H1 (cell line): ENCODE measurements around the gene SLC4A7. TPM values are rescaled to one million over a fixed set of nuclear protein-coding genes. Genes with fewer than 3 reads are reported as not detected.

ENCODE experiments used
- CTCF ChIA-PET: fragments of 300-600 bp; sonication (Branson Sonifier 250); formaldehyde crosslinking; loops from one replicate; lab custom pipeline; 2021; ENCODE audit not compliant: partially characterized antibody; lab: Charles Lee
- POLR2A ChIA-PET: fragments of 300-600 bp; sonication (Branson Sonifier 250); formaldehyde crosslinking; loops from one replicate; lab custom pipeline; 2021; ENCODE audit warnings: inconsistent platforms; ENCODE audit not compliant: partially characterized antibody; lab: Charles Lee
- DNase-seq, 2 experiments: peaks; one replicate each; pipeline versions ENCODE4 v3.0.0 to v3.0.0-alpha.2; 2010 to 2022; ENCODE audit warnings: low spot score in 2 of 2, low read depth in 1 of 2, mixed read lengths in 1 of 2
- FAIRE-seq: peaks from 2 replicates; lab custom pipeline; 2011; peaks lifted over from hg19 to GRCh38; lab: Jason Lieb, UNC
- H2AFZ ChIP-seq: 2 replicates; pipeline ENCODE4 v1.8.1; 2012; ENCODE audit warnings: low read length, inconsistent platforms
- H2AK5ac ChIP-seq: 2 replicates; pipeline ENCODE4 v1.6.1; 2013; ENCODE audit warnings: low read depth, low read length
- H2BK120ac ChIP-seq: replicated peaks from 2 replicates; pipeline ENCODE3; 2013; ENCODE audit warnings: low read depth, low read length, inconsistent platforms
- H2BK12ac ChIP-seq: 2 replicates; pipeline ENCODE4 v1.6.1; 2013; ENCODE audit warnings: low read depth, low read length
- H2BK15ac ChIP-seq: 2 replicates; pipeline ENCODE4 v1.6.1; 2013; ENCODE audit warnings: low read length
- H2BK20ac ChIP-seq: 2 replicates; pipeline ENCODE4 v1.6.1; 2013; ENCODE audit warnings: low read length
- H2BK5ac ChIP-seq: 2 replicates; pipeline ENCODE4 v1.6.1; 2013; ENCODE audit warnings: low read depth, low read length
- H3K14ac ChIP-seq: 2 replicates; pipeline ENCODE4 v1.6.1; 2013; ENCODE audit warnings: inconsistent platforms; ENCODE audit not compliant: insufficient read length
- H3K18ac ChIP-seq: 2 replicates; pipeline ENCODE4 v1.6.1; 2013; ENCODE audit warnings: low read length; ENCODE audit errors: extremely low read depth
- H3K23ac ChIP-seq: 2 replicates; pipeline ENCODE4 v1.6.1; 2013; ENCODE audit warnings: inconsistent platforms; ENCODE audit not compliant: insufficient read length
- H3K23me2 ChIP-seq: 2 replicates; pipeline ENCODE4 v1.6.1; 2013; ENCODE audit warnings: low read depth, low read length
- H3K27ac ChIP-seq: 2 replicates; pipeline ENCODE4 v1.6.1; 2011; ENCODE audit warnings: low read depth, low read length, inconsistent platforms
- H3K27me3 ChIP-seq, 4 experiments: replicated peaks in 1 of 4; 1 replicate in 1 of 4; 2 replicates in 3 of 4; pipeline versions ENCODE4 v1.6.1 to v1.8.1; 2011 to 2013; ENCODE audit warnings: low read length in 3 of 4, mild to moderate bottlenecking in 3 of 4, inconsistent platforms in 2 of 4, mixed read lengths in 2 of 4, moderate library complexity in 1 of 4; ENCODE audit not compliant: control insufficient read depth in 3 of 4, insufficient read depth in 3 of 4; ENCODE audit errors: extremely low read depth in 1 of 4
- H3K36me3 ChIP-seq, 4 experiments: 2 replicates each; pipeline versions ENCODE4 v1.6.1 to v1.8.1; 2011 to 2013; ENCODE audit warnings: mild to moderate bottlenecking in 4 of 4, low read length in 3 of 4, moderate library complexity in 2 of 4, control low read depth in 1 of 4, inconsistent platforms in 1 of 4; ENCODE audit not compliant: insufficient read depth in 4 of 4, control insufficient read depth in 2 of 4
- H3K4ac ChIP-seq: replicated peaks from 2 replicates; pipeline ENCODE3; 2013; ENCODE audit warnings: low read length, low read depth, mixed read lengths, inconsistent platforms; ENCODE audit not compliant: insufficient read length
- H3K4me1 ChIP-seq, 4 experiments: replicated peaks in 1 of 4; 1 replicate in 1 of 4; 2 replicates in 3 of 4; pipeline versions ENCODE4 v1.6.1 to v1.8.1; 2011 to 2013; ENCODE audit warnings: low read length in 3 of 4, inconsistent platforms in 2 of 4, mixed read lengths in 1 of 4; ENCODE audit not compliant: insufficient read depth in 4 of 4, control insufficient read depth in 3 of 4
- H3K4me2 ChIP-seq, 2 experiments: 2 replicates each; pipeline versions ENCODE4 v1.6.1 to v1.8.1; 2011 to 2013; ENCODE audit warnings: low read depth in 2 of 2, low read length in 2 of 2, control low read depth in 1 of 2, inconsistent platforms in 1 of 2, mild to moderate bottlenecking in 1 of 2; ENCODE audit not compliant: insufficient read depth in 1 of 2
- H3K4me3 ChIP-seq, 4 experiments: fragments of 200-600, 300-600 bp in 1 of 4; sonication (generic), shearing (Covaris generic), sonication (Bioruptor Twin) in 1 of 4; 2 replicates each; pipeline versions ENCODE4 v1.5.1 to v1.8.1; 2011 to 2016; ENCODE audit warnings: low read length in 4 of 4, low read depth in 3 of 4, control low read depth in 2 of 4, inconsistent platforms in 2 of 4, mild to moderate bottlenecking in 2 of 4, mixed read lengths in 1 of 4, moderate library complexity in 1 of 4; ENCODE audit not compliant: insufficient read depth in 2 of 4; ENCODE audit errors: extremely low read depth in 1 of 4
- H3K56ac ChIP-seq: replicated peaks from 2 replicates; pipeline ENCODE3; 2013; ENCODE audit warnings: low read depth, mild to moderate bottlenecking, mixed read lengths, low read length, inconsistent platforms; ENCODE audit not compliant: insufficient read length
- H3K79me1 ChIP-seq: 2 replicates; pipeline ENCODE4 v1.6.1; 2013; ENCODE audit warnings: low read depth, low read length, control low read depth
- H3K79me2 ChIP-seq, 2 experiments: 2 replicates each; pipeline versions ENCODE4 v1.6.1 to v1.8.1; 2012 to 2013; ENCODE audit warnings: low read length in 2 of 2, mild to moderate bottlenecking in 2 of 2, inconsistent platforms in 1 of 2; ENCODE audit not compliant: insufficient read depth in 2 of 2, control insufficient read depth in 1 of 2
- H3K9ac ChIP-seq, 4 experiments: replicated peaks in 1 of 4; 1 replicate in 1 of 4; 2 replicates in 3 of 4; pipeline versions ENCODE4 v1.6.1 to v1.8.1; 2011 to 2013; ENCODE audit warnings: low read depth in 3 of 4, low read length in 3 of 4, control low read depth in 2 of 4, mild to moderate bottlenecking in 2 of 4, moderate library complexity in 2 of 4, inconsistent platforms in 1 of 4; ENCODE audit errors: extremely low read depth in 1 of 4
- H3K9me3 ChIP-seq, 2 experiments: 2 replicates each; pipeline versions ENCODE4 v1.6.1 to v1.8.1; 2012 to 2013; ENCODE audit warnings: mild to moderate bottlenecking in 2 of 2, moderate library complexity in 2 of 2, control low read depth in 1 of 2, inconsistent platforms in 1 of 2, low read depth in 1 of 2, low read length in 1 of 2, mixed read lengths in 1 of 2; ENCODE audit not compliant: insufficient read depth in 2 of 2
- H4K20me1 ChIP-seq, 2 experiments: replicated peaks in 1 of 2; 2 replicates each; pipeline versions ENCODE3 to v1.8.1; 2011 to 2013; ENCODE audit warnings: inconsistent platforms in 2 of 2, low read length in 2 of 2, mild to moderate bottlenecking in 1 of 2; ENCODE audit not compliant: insufficient read depth in 2 of 2, control insufficient read depth in 1 of 2
- H4K5ac ChIP-seq: 2 replicates; pipeline ENCODE4 v1.6.1; 2013; ENCODE audit warnings: low read length, low read depth, mixed read lengths, inconsistent platforms; ENCODE audit not compliant: insufficient read length
- H4K8ac ChIP-seq: 2 replicates; pipeline ENCODE4 v1.8.0; 2013; ENCODE audit warnings: mild to moderate bottlenecking, moderate library complexity, low read length, inconsistent platforms; ENCODE audit not compliant: insufficient read depth; ENCODE audit errors: extremely low read depth
- H4K91ac ChIP-seq: replicated peaks from 2 replicates; pipeline ENCODE3; 2013; ENCODE audit warnings: low read length, mixed read lengths, inconsistent platforms; ENCODE audit not compliant: insufficient read length
- CBX5 ChIP-seq: fragments of 300-800, 300-1000 bp; sonication (generic); IDR thresholded peaks from 2 replicates; pipeline ENCODE4 v1.7.1; 2016; ENCODE audit warnings: antibody characterized with exemption, low read length, low read depth
- CHD2 ChIP-seq: IDR thresholded peaks from 2 replicates; pipeline ENCODE4 v1.6.1; 2012; ENCODE audit warnings: low read length, improper control_type of control experiment
- FOSL1 ChIP-seq: IDR thresholded peaks from 2 replicates; pipeline ENCODE4 v1.6.1; 2011; ENCODE audit warnings: mild to moderate bottlenecking, low read depth, low read length, moderate library complexity; ENCODE audit not compliant: insufficient read depth
- NRF1 ChIP-seq: IDR thresholded peaks from 2 replicates; pipeline ENCODE4 v1.6.1; 2011; ENCODE audit warnings: mild to moderate bottlenecking, low read depth, low read length, improper control_type of control experiment
- SAP30 ChIP-seq: fragments of 300-600 bp; sonication (generic); IDR thresholded peaks from 2 replicates; pipeline ENCODE4 v1.7.1; 2012; ENCODE audit warnings: low read length, moderate library complexity, mild to moderate bottlenecking, inconsistent platforms; ENCODE audit not compliant: insufficient read depth, insufficient replicate concordance
- SP2 ChIP-seq: IDR thresholded peaks from 2 replicates; pipeline ENCODE4 v1.6.1; 2012; ENCODE audit warnings: mild to moderate bottlenecking, low read length, inconsistent platforms
- TAF7 ChIP-seq: optimal IDR thresholded peaks from 2 replicates; pipeline ENCODE3; 2011; ENCODE audit warnings: low read depth, mild to moderate bottlenecking, inconsistent platforms, low read length, moderate library complexity, borderline replicate concordance
- TCF12 ChIP-seq: IDR thresholded peaks from 2 replicates; pipeline ENCODE4 v1.6.1; 2011; ENCODE audit warnings: low read depth, mild to moderate bottlenecking, low read length
- TEAD4 ChIP-seq: IDR thresholded peaks from 2 replicates; pipeline ENCODE4 v1.6.1; 2012; ENCODE audit warnings: low read depth, low read length, inconsistent platforms, mixed read lengths
- WGBS, 2 experiments: shearing (Covaris generic) in 1 of 2; methylation state at CpG; one replicate each; pipeline versions ENCODE4 v1.1.6 to v1.1.7; 2013 to 2015; ENCODE audit warnings: low lambda C conversion rate in 2 of 2, mixed read lengths in 2 of 2, inconsistent platforms in 1 of 2, low coverage in 1 of 2, missing lambda C conversion rate in 1 of 2; ENCODE audit not compliant: insufficient replicate concordance in 2 of 2, insufficient coverage in 1 of 2, insufficient read length in 1 of 2; ENCODE audit errors: extremely low coverage in 1 of 2, missing lambda C conversion rate in 1 of 2; 5-methylcytosine and 5-hydroxymethylcytosine counted together
- polyA plus RNA-seq, 7 experiments: library from polyadenylated mRNA; depleted of rRNA in 3 of 7; stranded (reverse) in 5 of 7; unstranded in 2 of 7; fragments of >200 nt in 5 of 7; fragments of 200-250 nt in 2 of 7; gene quantifications; 1 replicate in 5 of 7; 2 replicates in 1 of 7; 4 replicates in 1 of 7; pipeline versions ENCODE4 v1.2.1 to v1.2.3, GENCODE V29; 2011 to 2013; ENCODE audit warnings: missing spikeins in 2 of 7, mixed read lengths in 2 of 7
- total RNA-seq: library from RNA; stranded (reverse); fragmentation: NEBNext Ultra II Directional; extraction: Animal tissue kit (Norgen Biotek cat#: 25700); gene quantifications from 2 replicates; pipeline ENCODE4 v1.2.1, GENCODE V29; 2021

SLC4A7 gene
- total and polyA plus RNA-seq, 2 of the 8 experiments (the other 6 are each of a cell fraction or from before 2014, with no cell fraction given), result 14.9 to 70.5 TPM

- H2BK5ac ChIP-seq, result no peak overlapping the region
- no peak overlapping the region for H3K18ac ChIP-seq
- TF ChIP-seq CHD2 (no peak), TEAD4 (no peak), SP2 (no peak), NRF1 (no peak), SAP30 (no peak), FOSL1 (no peak), CBX5 (no peak), TAF7 (no peak), TCF12 (no peak)
- no peak overlapping the region for H3K4ac ChIP-seq
- H3K4me2 ChIP-seq, result no peak overlapping the region
- H2AK5ac ChIP-seq, result no peak overlapping the region
- H3K27me3 ChIP-seq, result no peaks in the 10 kb centered on the region
- H3K23ac ChIP-seq, result no peak overlapping the region
- FAIRE-seq (no peak), DNase-seq (no peak)
- no peak overlapping the region for H3K27ac ChIP-seq
- H2BK120ac ChIP-seq, result no peak overlapping the region
- no peak overlapping the region for H2AFZ ChIP-seq
- H4K8ac ChIP-seq, result no peak overlapping the region
- no peak overlapping the region for H3K9ac ChIP-seq
- no peak overlapping the region for H3K4me3 ChIP-seq
- peaks cover 6 to 23% of the 10 kb centered on the region in 2 experiments for H3K79me2 ChIP-seq
- H3K23me2 ChIP-seq, result peaks cover 9% of the 10 kb centered on the region
- no peaks in the 10 kb centered on the region for H3K36me3 ChIP-seq
- no peak overlapping the region for H2BK15ac ChIP-seq
- CTCF ChIA-PET, result interaction anchor here (0.6 to 2.0 kb wide), 6 partner anchors 11 to 235 kb away, joined by 3 to 8 read pairs (median 4); partner anchors contain the start of gene EOMES
- no peak overlapping the region for H4K91ac ChIP-seq
- H3K56ac ChIP-seq, result no peak overlapping the region
- H4K5ac ChIP-seq, result no peak overlapping the region
- 90% methylated on average over 7 of the region's 7 CpGs; no CpG with 5 or more reads in 1 of the 2 experiments for WGBS, 2 experiments
- no peaks in the 10 kb centered on the region; a peak in 1 of 7 replicates for H3K4me1 ChIP-seq
- peaks cover 0 to 7% of the 10 kb centered on the region in 2 experiments for H4K20me1 ChIP-seq
- no peak overlapping the region for H2BK20ac ChIP-seq
- H3K14ac ChIP-seq, result no peak overlapping the region
- POLR2A ChIA-PET, result interaction anchor here (1.1 to 1.3 kb wide), 2 partner anchors 10 to 50 kb away, joined by 3 read pairs; no protein-coding TSS in a partner anchor
- H2BK12ac ChIP-seq, result no peak overlapping the region; the same call in 1 of the 2 replicates
- H3K9me3 ChIP-seq, result no peaks in the 10 kb centered on the region
- H3K79me1 ChIP-seq, result no peaks in the 10 kb centered on the region
These were observed 2.2 kb upstream of the SLC4A7 start for GRCh38 chr3:27486336-27486735.
